HUES64 (cell line): ENCODE measurements around the gene RGL2.

ENCODE experiments used
- H3K27ac ChIP-seq: 2 replicates; pipeline ENCODE4 v1.7.0; 2013; ENCODE audit warnings: low read depth, low read length, inconsistent platforms
- H3K27me3 ChIP-seq: 2 replicates; pipeline ENCODE4 v1.6.1; 2013; ENCODE audit warnings: mild to moderate bottlenecking, low read length; ENCODE audit not compliant: insufficient read depth
- H3K36me3 ChIP-seq: 2 replicates; pipeline ENCODE4 v1.6.1; 2013; ENCODE audit warnings: mild to moderate bottlenecking, low read length; ENCODE audit not compliant: insufficient read depth
- H3K4me1 ChIP-seq: 2 replicates; pipeline ENCODE4 v1.6.1; 2013; ENCODE audit warnings: mild to moderate bottlenecking, low read length, moderate library complexity; ENCODE audit not compliant: insufficient read depth
- H3K4me3 ChIP-seq: 2 replicates; pipeline ENCODE4 v1.5.1; 2013; ENCODE audit warnings: mild to moderate bottlenecking, low read length, moderate library complexity
- H3K9ac ChIP-seq: 2 replicates; pipeline ENCODE4 v1.6.1; 2013; ENCODE audit warnings: mild to moderate bottlenecking, low read depth, low read length
- H3K9me3 ChIP-seq: 2 replicates; pipeline ENCODE4 v1.6.1; 2013; ENCODE audit warnings: low read depth, low read length; ENCODE audit not compliant: insufficient read depth
- WGBS: fragments of 150-250, 120-280 bp; methylation state at CpG from one replicate; pipeline ENCODE4 v1.1.7; 2013; ENCODE audit warnings: missing lambda C conversion rate; 5-methylcytosine and 5-hydroxymethylcytosine counted together

RGL2 gene

DNA sequence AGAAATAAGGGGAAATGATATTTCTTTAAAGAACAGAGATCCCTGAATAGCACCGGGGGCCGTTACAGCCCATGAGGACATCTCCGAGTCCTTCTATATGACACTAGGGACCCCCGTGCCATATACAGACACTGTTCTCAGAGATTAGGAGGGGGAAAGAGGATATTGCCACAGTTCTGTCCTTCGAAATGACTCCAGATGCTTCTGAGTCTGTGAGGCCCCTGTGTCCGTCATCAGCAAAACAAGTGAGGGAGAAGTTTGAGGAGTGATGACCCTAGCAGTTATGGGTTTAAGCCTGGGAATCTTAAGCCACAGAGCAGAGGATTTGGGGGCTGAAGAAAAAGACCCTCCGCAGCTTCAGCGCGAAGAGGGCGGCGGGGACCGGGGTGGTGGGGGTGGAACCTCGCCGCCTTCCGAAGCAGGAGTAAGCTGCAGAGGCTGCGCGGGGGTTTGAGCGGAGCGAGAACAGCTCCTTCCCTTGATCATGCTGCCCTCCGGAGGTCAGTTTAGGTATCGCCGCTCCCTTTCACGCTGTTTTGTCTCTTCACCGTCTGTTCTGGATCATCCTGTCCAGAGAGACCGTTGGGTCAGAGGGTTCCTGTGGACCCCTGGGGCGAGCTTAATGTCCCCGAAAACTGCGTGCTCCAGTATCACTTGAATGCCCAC, 50.6 kb downstream of the RGL2 start:
- Histone ChIP-seq H3K27me3 (peaks cover 40% of the 10 kb centered on the region), H3K4me3 (peak overlapping the region; percentile 77), H3K9me3 (no peaks in the 10 kb centered on the region), H3K36me3 (peaks cover 14% of the 10 kb centered on the region), H3K27ac (no peak overlapping the region), H3K9ac (peak overlapping the region; percentile 20; the same call in 1 of the 2 replicates), H3K4me1 (peaks cover 6% of the 10 kb centered on the region; the same call in 1 of the 2 replicates)
- WGBS = 6% methylated on average over 28 of the region's 28 CpGs

DNA sequence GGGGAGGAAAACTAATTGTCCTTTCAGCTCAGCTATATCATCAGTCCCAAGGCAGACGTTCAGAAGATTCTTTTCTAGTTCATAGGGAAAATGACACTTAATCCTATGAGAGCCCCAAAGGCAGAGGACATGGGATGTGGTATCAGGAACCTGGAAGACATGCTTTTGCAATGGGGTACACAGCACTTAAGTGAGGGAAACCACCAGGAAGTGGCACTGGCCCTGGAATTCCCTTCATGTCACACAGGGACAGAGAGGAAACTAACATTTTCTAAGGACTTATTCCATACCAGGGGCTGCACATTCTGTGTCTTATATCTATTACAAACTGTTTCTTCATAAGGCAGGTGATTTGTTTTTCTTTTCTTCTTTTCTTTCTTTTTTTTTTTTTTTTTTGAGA, 55.3 kb downstream of the RGL2 start:
- Histone ChIP-seq H3K27me3 (peaks cover 50% of the 10 kb centered on the region), H3K27ac (no peak overlapping the region), H3K4me3 (no peak overlapping the region), H3K9ac (no peak overlapping the region), H3K4me1 (no peaks in the 10 kb centered on the region), H3K36me3 (no peaks in the 10 kb centered on the region), H3K9me3 (no peaks in the 10 kb centered on the region)
- 40% methylated on average over 1 of the region's 1 CpG for WGBS

DNA sequence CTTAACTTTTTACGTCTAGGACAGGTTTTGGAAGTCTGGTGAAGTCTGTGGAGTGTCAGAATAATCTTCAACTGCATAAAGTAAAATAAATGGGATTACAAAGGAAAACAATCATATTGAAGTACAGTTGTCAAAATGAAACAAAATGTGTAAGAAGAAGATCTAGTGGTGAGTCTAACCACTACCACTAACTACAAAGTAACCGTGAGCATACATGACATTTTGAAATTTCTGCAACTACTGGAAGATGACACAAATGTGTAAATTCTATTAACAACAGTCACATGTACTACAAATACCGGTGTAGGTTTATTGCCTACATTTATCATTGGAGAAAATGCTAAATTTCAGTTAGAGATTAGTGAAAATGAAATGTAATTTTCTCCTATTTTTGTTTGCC, 56.8 kb downstream of the RGL2 start:
- Histone ChIP-seq H3K9me3 (no peaks in the 10 kb centered on the region), H3K36me3 (no peaks in the 10 kb centered on the region), H3K27ac (no peak overlapping the region), H3K4me1 (no peaks in the 10 kb centered on the region), H3K4me3 (no peak overlapping the region), H3K9ac (no peak overlapping the region), H3K27me3 (peaks cover 36% of the 10 kb centered on the region)
- 92% methylated on average over 3 of the region's 3 CpGs for WGBS
